GM12878 (cell line): Measurements from ENCODE around the gene PHF23. TPM values are rescaled to one million over a fixed set of nuclear protein-coding genes. Genes with fewer than 3 reads are reported as not detected.
A peak's percentile ranks its signal among the peaks of the same experiment; 100 is the strongest.

ENCODE experiments used
- BRCA1 ChIP-seq: IDR thresholded peaks from 2 replicates; pipeline ENCODE4 v1.6.1; 2011; ENCODE audit warnings: low read depth, low read length, improper control_type of control experiment
- CBFB ChIP-seq: IDR thresholded peaks from 2 replicates; pipeline ENCODE4 v1.6.1; 2016; ENCODE audit warnings: antibody characterized with exemption, low read depth
- EP300 ChIP-seq, 2 experiments: fragments of 150-350 bp in 1 of 2; IDR thresholded peaks; 2 replicates each; pipeline ENCODE4 v1.6.1; 2011 to 2012; ENCODE audit warnings: low read depth in 2 of 2, low read length in 2 of 2, borderline replicate concordance in 1 of 2, improper control_type of control experiment in 1 of 2, inconsistent platforms in 1 of 2; ENCODE audit not compliant: control insufficient read depth in 1 of 2
- HDGF ChIP-seq: fragments of 450-650 bp; IDR thresholded peaks from 2 replicates; pipeline ENCODE4 v1.6.1; 2016; ENCODE audit warnings: antibody characterized with exemption
- KLF5 ChIP-seq: fragments of 450-650 bp; IDR thresholded peaks from 2 replicates; pipeline ENCODE4 v1.6.1; 2014; ENCODE audit warnings: mild to moderate bottlenecking; ENCODE audit not compliant: partially characterized antibody
- MYB ChIP-seq: fragments of 150-350 bp; IDR thresholded peaks from 2 replicates; pipeline ENCODE4 v1.6.1; 2014; ENCODE audit warnings: mild to moderate bottlenecking, low read depth, low read length, borderline replicate concordance
- NFYB ChIP-seq: IDR thresholded peaks from 2 replicates; pipeline ENCODE4 v1.6.1; 2011; ENCODE audit warnings: low read depth, mild to moderate bottlenecking, low read length, improper control_type of control experiment, moderate library complexity; ENCODE audit not compliant: insufficient read depth
- NR2C1 ChIP-seq: fragments of 450-650 bp; IDR thresholded peaks from 2 replicates; pipeline ENCODE4 v1.6.1; 2017; ENCODE audit warnings: antibody characterized with exemption, mild to moderate bottlenecking, moderate library complexity
- RB1 ChIP-seq: fragments of 450-650 bp; formaldehyde crosslinking; IDR thresholded peaks from 2 replicates; pipeline ENCODE4 v1.6.1; 2017; ENCODE audit warnings: mild to moderate bottlenecking, borderline replicate concordance
- RELA ChIP-seq: fragments of 450-650 bp; IDR thresholded peaks from 2 replicates; pipeline ENCODE4 v1.8.0; 2014; ENCODE audit warnings: borderline replicate concordance; ENCODE audit not compliant: partially characterized antibody
- SPI1 ChIP-seq: IDR thresholded peaks from 2 replicates; pipeline ENCODE4 v1.6.1; 2011; ENCODE audit warnings: low read depth, mild to moderate bottlenecking, low read length, moderate library complexity, borderline replicate concordance; ENCODE audit not compliant: insufficient read depth
- SREBF1 ChIP-seq: IDR thresholded peaks from 2 replicates; pipeline ENCODE4 v1.6.1; 2012; ENCODE audit warnings: mild to moderate bottlenecking, low read length
- SRF ChIP-seq, 2 experiments: IDR thresholded peaks; 2 replicates each; pipeline ENCODE4 v1.6.1; 2011; ENCODE audit warnings: low read depth in 2 of 2, low read length in 2 of 2, mild to moderate bottlenecking in 1 of 2, moderate library complexity in 1 of 2
- STAT1 ChIP-seq: fragments of 450-650 bp; conservative IDR thresholded peaks from 2 replicates; pipeline ENCODE4 v1.6.1; 2014; ENCODE audit warnings: antibody characterized with exemption, mild to moderate bottlenecking
- TAF1 ChIP-seq: IDR thresholded peaks from 2 replicates; pipeline ENCODE4 v1.6.1; 2011; ENCODE audit warnings: mild to moderate bottlenecking, low read depth, low read length, borderline replicate concordance
- TBL1XR1 ChIP-seq: IDR thresholded peaks from 2 replicates; pipeline ENCODE4 v1.6.1; 2012; ENCODE audit warnings: low read depth, low read length, improper control_type of control experiment
- ZBED1 ChIP-seq: IDR thresholded peaks from 2 replicates; pipeline ENCODE4 v1.6.1; 2016; ENCODE audit warnings: borderline replicate concordance
- polyA plus RNA-seq, 11 experiments: library from polyadenylated mRNA; depleted of rRNA in 4 of 11; unstranded in 6 of 11; stranded (reverse) in 5 of 11; fragments of >200 nt; fragmentation: Nextera tagmentation in 4 of 11; fragmentation: Illumina TruSeq in 1 of 11; extraction: Ambion mirVana in 4 of 11; extraction: Trizol in 1 of 11; gene quantifications; 1 replicate in 1 of 11; 2 replicates in 10 of 11; pipeline versions ENCODE4 v1.2.1 to v1.2.3, GENCODE V29; 2011 to 2016; ENCODE audit warnings: inconsistent platforms in 2 of 11, missing spikeins in 2 of 11, low read depth in 1 of 11
- total RNA-seq, 4 experiments: library from RNA; depleted of rRNA in 3 of 4; stranded (reverse); fragments of >200 nt in 3 of 4; fragmentation: Illumina TruSeq in 1 of 4; extraction: Trizol in 1 of 4; gene quantifications; 2 replicates each; pipeline versions ENCODE4 v1.2.1 to v1.2.3, GENCODE V29; 2013 to 2021
- TF ChIP-seq, protein P1 (sequence below): fragments of 450-650 bp; IDR thresholded peaks from 2 replicates; pipeline ENCODE4 v1.6.1; 2017; ENCODE audit warnings: mild to moderate bottlenecking
- TF ChIP-seq, protein P2 (sequence below): IDR thresholded peaks from 2 replicates; pipeline ENCODE4 v1.6.1; 2012; ENCODE audit warnings: low read depth, low read length, improper control_type of control experiment
- TF ChIP-seq, protein P3 (sequence below): IDR thresholded peaks from 2 replicates; pipeline ENCODE4 v1.6.1; 2012; ENCODE audit warnings: low read depth, low read length, improper control_type of control experiment
- TF ChIP-seq, protein P4 (sequence below), 3 experiments: IDR thresholded peaks in 2 of 3; conservative IDR thresholded peaks in 1 of 3; 2 replicates each; pipeline ENCODE4 v1.5.1; 2011; ENCODE audit warnings: low read depth in 3 of 3, low read length in 3 of 3, mild to moderate bottlenecking in 3 of 3, control low read depth in 2 of 3, moderate library complexity in 2 of 3, inconsistent platforms in 1 of 3, mixed read lengths in 1 of 3; ENCODE audit not compliant: control insufficient read depth in 2 of 3, insufficient read depth in 1 of 3; ENCODE audit errors: extremely low read depth in 1 of 3

Gene PHF23
- total and polyA plus RNA-seq, 10 of the 15 experiments (the other 5 are each of a cell fraction or from before 2014, with no cell fraction given) = 8.2 to 84.8 (median 32.6) TPM

- TF ChIP-seq, protein P1, sequence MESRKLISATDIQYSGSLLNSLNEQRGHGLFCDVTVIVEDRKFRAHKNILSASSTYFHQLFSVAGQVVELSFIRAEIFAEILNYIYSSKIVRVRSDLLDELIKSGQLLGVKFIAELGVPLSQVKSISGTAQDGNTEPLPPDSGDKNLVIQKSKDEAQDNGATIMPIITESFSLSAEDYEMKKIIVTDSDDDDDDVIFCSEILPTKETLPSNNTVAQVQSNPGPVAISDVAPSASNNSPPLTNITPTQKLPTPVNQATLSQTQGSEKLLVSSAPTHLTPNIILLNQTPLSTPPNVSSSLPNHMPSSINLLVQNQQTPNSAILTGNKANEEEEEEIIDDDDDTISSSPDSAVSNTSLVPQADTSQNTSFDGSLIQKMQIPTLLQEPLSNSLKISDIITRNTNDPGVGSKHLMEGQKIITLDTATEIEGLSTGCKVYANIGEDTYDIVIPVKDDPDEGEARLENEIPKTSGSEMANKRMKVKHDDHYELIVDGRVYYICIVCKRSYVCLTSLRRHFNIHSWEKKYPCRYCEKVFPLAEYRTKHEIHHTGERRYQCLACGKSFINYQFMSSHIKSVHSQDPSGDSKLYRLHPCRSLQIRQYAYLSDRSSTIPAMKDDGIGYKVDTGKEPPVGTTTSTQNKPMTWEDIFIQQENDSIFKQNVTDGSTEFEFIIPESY = no peak
- no peak for TF ChIP-seq CBFB
- TF ChIP-seq EP300 (IDR thresholded peaks at IDR 0.05; ENCODE audit: borderline replicate concordance in 1 of 2, control insufficient read depth in 1 of 2, low read depth in 2 of 2, low read length in 2 of 2) = peak in 1 of 2 experiments; percentile 31; a peak in 1 of 4 replicates
- TF ChIP-seq ZBED1 = no peak
- peak; percentile 71 for TF ChIP-seq KLF5
- TF ChIP-seq STAT1 = 0 out of 2 replicates have a peak, but pooled peaks have one; percentile 33
- TF ChIP-seq SREBF1 = no peak
- TF ChIP-seq TAF1 = no peak
- TF ChIP-seq BRCA1 = no peak
- no peak for TF ChIP-seq MYB
- peak; percentile 22; the same call in 1 of the 2 replicates for TF ChIP-seq SPI1
- TF ChIP-seq NFYB = no peak
- TF ChIP-seq RB1 = peak; percentile 65; the same call in 1 of the 2 replicates
- peak; percentile 73 for TF ChIP-seq HDGF
- TF ChIP-seq SRF (IDR thresholded peaks at IDR 0.05; ENCODE audit: low read depth in 2 of 2, low read length in 2 of 2) = no peak
- no peak; the same call in 1 of the 2 replicates for TF ChIP-seq TBL1XR1
- TF ChIP-seq, protein P2, sequence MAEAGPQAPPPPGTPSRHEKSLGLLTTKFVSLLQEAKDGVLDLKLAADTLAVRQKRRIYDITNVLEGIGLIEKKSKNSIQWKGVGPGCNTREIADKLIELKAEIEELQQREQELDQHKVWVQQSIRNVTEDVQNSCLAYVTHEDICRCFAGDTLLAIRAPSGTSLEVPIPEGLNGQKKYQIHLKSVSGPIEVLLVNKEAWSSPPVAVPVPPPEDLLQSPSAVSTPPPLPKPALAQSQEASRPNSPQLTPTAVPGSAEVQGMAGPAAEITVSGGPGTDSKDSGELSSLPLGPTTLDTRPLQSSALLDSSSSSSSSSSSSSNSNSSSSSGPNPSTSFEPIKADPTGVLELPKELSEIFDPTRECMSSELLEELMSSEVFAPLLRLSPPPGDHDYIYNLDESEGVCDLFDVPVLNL = no peak
- TF ChIP-seq, protein P3, sequence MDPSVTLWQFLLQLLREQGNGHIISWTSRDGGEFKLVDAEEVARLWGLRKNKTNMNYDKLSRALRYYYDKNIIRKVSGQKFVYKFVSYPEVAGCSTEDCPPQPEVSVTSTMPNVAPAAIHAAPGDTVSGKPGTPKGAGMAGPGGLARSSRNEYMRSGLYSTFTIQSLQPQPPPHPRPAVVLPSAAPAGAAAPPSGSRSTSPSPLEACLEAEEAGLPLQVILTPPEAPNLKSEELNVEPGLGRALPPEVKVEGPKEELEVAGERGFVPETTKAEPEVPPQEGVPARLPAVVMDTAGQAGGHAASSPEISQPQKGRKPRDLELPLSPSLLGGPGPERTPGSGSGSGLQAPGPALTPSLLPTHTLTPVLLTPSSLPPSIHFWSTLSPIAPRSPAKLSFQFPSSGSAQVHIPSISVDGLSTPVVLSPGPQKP = no peak
- no peak for TF ChIP-seq RELA
- TF ChIP-seq, protein P4, sequence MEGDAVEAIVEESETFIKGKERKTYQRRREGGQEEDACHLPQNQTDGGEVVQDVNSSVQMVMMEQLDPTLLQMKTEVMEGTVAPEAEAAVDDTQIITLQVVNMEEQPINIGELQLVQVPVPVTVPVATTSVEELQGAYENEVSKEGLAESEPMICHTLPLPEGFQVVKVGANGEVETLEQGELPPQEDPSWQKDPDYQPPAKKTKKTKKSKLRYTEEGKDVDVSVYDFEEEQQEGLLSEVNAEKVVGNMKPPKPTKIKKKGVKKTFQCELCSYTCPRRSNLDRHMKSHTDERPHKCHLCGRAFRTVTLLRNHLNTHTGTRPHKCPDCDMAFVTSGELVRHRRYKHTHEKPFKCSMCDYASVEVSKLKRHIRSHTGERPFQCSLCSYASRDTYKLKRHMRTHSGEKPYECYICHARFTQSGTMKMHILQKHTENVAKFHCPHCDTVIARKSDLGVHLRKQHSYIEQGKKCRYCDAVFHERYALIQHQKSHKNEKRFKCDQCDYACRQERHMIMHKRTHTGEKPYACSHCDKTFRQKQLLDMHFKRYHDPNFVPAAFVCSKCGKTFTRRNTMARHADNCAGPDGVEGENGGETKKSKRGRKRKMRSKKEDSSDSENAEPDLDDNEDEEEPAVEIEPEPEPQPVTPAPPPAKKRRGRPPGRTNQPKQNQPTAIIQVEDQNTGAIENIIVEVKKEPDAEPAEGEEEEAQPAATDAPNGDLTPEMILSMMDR (IDR thresholded peaks at IDR 0.05 in 2 of 3, conservative IDR thresholded peaks at IDR 0.05 in 1 of 3; ENCODE audit: control insufficient read depth in 2 of 3, extremely low read depth in 1 of 3, insufficient read depth in 1 of 3, low read depth in 3 of 3, low read length in 3 of 3) = no peak
- TF ChIP-seq NR2C1 = no peak
Observed at GRCh38 chr17:7204828-7205461, 34.3 kb downstream of the PHF23 start (continued).
